A204.1 (cell line): ENCODE measurements around the gene RCVRN.

Experiments
- FAIRE-seq: peaks from 2 replicates; lab custom pipeline; 2012; peaks lifted over from hg19 to GRCh38; lab: Jason Lieb, UNC

RCVRN gene

GRCh38 chr17:9895923-9896322 lies 9.1 kb downstream of the RCVRN start:
- FAIRE-seq, result no peak

- FAIRE-seq, result no peak
Measured at GRCh38 chr17:9894231-9894630, 10.8 kb downstream of the RCVRN start.

GRCh38 chr17:9893411-9894012 lies 11.6 kb downstream of the RCVRN start:
- no peak for FAIRE-seq

- no peak for FAIRE-seq
Measured at GRCh38 chr17:9890124-9890523, 14.9 kb downstream of the RCVRN start.

GRCh38 chr17:9887508-9887907 lies 17.6 kb downstream of the RCVRN start:
- no peak for FAIRE-seq

- FAIRE-seq, result no peak
Measured at GRCh38 chr17:9886141-9886930, 18.7 kb downstream of the RCVRN start.

- FAIRE-seq, result no peak
Measured at GRCh38 chr17:9883451-9883850, 21.6 kb downstream of the RCVRN start.

- no peak for FAIRE-seq
Measured at GRCh38 chr17:9880582-9880999, 24.5 kb downstream of the RCVRN start.

GRCh38 chr17:9878786-9879525 lies 26.1 kb downstream of the RCVRN start:
- FAIRE-seq, result no peak

- FAIRE-seq, result no peak
Measured at GRCh38 chr17:9878356-9878755, 26.7 kb downstream of the RCVRN start.

GRCh38 chr17:9875441-9875840 lies 29.6 kb downstream of the RCVRN start:
- FAIRE-seq, result no peak

- FAIRE-seq, result no peak
Measured at GRCh38 chr17:9874722-9875121, 30.3 kb downstream of the RCVRN start.

GRCh38 chr17:9872852-9873251 lies 32.2 kb downstream of the RCVRN start:
- FAIRE-seq, result no peak

- no peak for FAIRE-seq
Measured at GRCh38 chr17:9868552-9868951, 36.5 kb downstream of the RCVRN start.

GRCh38 chr17:9865586-9865985 lies 39.5 kb downstream of the RCVRN start:
- no peak for FAIRE-seq

- no peak for FAIRE-seq
Measured at GRCh38 chr17:9862949-9863348, 42.1 kb downstream of the RCVRN start.

GRCh38 chr17:9862220-9862619 lies 42.9 kb downstream of the RCVRN start:
- FAIRE-seq, result no peak

GRCh38 chr17:9860851-9861250 lies 44.2 kb downstream of the RCVRN start:
- FAIRE-seq, result no peak

- FAIRE-seq, result no peak
Measured at GRCh38 chr17:9859781-9860180, 45.3 kb downstream of the RCVRN start.

- FAIRE-seq, result no peak
Measured at GRCh38 chr17:9855036-9855435, 50.0 kb downstream of the RCVRN start.

GRCh38 chr17:9854255-9854654 lies 50.8 kb downstream of the RCVRN start:
- no peak for FAIRE-seq

GRCh38 chr17:9850151-9850550 lies 54.9 kb downstream of the RCVRN start:
- no peak for FAIRE-seq
